ENCODE measurements around the gene CLP1. TPM values are rescaled to one million over a fixed set of nuclear protein-coding genes. Genes with fewer than 3 reads are reported as not detected.

CLP1 gene
- total RNA-seq, 2 experiments from 2014 or later = 21.8 to 24.2 TPM

DNA sequence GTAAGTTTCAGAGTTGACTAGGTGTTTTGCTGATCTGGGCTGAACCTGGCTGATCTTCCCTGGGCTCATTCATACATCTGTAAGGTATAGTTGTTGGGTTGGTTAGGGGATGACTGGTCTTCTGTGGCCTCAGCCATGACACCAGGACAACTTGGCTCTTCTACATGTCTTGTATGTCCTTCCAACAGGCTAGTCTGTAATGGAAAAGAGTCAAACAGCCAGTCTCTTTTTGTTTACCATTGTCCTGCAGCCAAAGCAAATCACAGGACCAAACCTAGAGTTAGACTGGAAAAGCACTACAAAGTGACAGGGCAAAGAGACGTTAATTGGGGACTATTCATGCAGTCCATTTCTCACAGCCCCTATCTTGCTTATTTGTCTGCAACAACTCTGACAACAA lies 42.3 kb upstream of the CLP1 start:
- no peaks in the 10 kb centered on the region for H3K4me1 ChIP-seq (ENCODE audit: insufficient read depth, low read length)
- no peak overlapping the region for H3K27ac ChIP-seq (ENCODE audit: low read depth in 1 of 2, low read length in 2 of 2)
- H3K36me3 Mint-ChIP-seq (ENCODE audit: low read depth) = no peaks in the 10 kb centered on the region
- CTCF ChIA-PET = no interaction called here
- peaks cover 4 to 5% of the 10 kb centered on the region in 2 experiments for H3K27me3 ChIP-seq (ENCODE audit: control insufficient read depth in 1 of 2, insufficient read depth in 2 of 2, low read length in 2 of 2)
- intact Hi-C loops (cut with DNase I, micrococcal nuclease) = no loop called here
- no peak overlapping the region for H3K27ac Mint-ChIP-seq
- peaks cover 0 to 14% of the 10 kb centered on the region in 2 experiments for H3K9me3 ChIP-seq (ENCODE audit: control insufficient read depth in 1 of 2, insufficient read depth in 1 of 2, low read length in 2 of 2)
- H3K27me3 Mint-ChIP-seq = peaks cover 10% of the 10 kb centered on the region
- no peaks in the 10 kb centered on the region for H3K9me3 Mint-ChIP-seq
- TF ChIP-seq, protein P1, sequence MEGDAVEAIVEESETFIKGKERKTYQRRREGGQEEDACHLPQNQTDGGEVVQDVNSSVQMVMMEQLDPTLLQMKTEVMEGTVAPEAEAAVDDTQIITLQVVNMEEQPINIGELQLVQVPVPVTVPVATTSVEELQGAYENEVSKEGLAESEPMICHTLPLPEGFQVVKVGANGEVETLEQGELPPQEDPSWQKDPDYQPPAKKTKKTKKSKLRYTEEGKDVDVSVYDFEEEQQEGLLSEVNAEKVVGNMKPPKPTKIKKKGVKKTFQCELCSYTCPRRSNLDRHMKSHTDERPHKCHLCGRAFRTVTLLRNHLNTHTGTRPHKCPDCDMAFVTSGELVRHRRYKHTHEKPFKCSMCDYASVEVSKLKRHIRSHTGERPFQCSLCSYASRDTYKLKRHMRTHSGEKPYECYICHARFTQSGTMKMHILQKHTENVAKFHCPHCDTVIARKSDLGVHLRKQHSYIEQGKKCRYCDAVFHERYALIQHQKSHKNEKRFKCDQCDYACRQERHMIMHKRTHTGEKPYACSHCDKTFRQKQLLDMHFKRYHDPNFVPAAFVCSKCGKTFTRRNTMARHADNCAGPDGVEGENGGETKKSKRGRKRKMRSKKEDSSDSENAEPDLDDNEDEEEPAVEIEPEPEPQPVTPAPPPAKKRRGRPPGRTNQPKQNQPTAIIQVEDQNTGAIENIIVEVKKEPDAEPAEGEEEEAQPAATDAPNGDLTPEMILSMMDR (IDR thresholded peaks at IDR 0.05) = no peak
- H3K36me3 ChIP-seq (ENCODE audit: insufficient read depth, low read length) = no peaks in the 10 kb centered on the region
- H3K4me1 Mint-ChIP-seq (ENCODE audit: low read depth) = no peaks in the 10 kb centered on the region
- no peak overlapping the region for H3K4me3 ChIP-seq (ENCODE audit: low read length)
- no peak for ATAC-seq (ENCODE audit: poor library complexity)
- no peak overlapping the region for H3K4me3 Mint-ChIP-seq
- DNase-seq = no peak
- POLR2A ChIA-PET = no interaction called here

DNA sequence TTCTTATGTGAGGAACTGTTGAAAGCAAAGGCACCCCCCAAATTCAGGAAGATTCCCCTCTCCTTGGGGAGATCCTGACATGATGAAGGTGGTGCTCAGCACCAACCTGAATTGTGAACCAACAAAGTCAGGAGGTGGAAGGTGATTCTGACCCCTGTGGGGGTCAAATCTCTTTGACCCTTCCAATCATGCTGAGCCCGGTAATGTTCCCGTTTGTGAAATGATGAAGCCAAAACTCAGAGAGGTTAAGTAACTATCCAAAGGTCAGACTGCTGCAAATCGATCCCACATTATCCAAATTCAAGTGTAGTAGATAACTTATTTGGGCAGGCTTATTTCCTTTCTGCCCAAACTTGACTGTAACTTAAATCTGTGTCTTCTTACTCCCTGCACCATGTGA lies 41.0 kb upstream of the CLP1 start:
- Histone ChIP-seq H3K4me1 (ENCODE audit: insufficient read depth, low read length) (no peaks in the 10 kb centered on the region), H3K27me3 (ENCODE audit: control insufficient read depth in 1 of 2, insufficient read depth in 2 of 2, low read length in 2 of 2) (peaks cover 4 to 5% of the 10 kb centered on the region in 2 experiments), H3K36me3 (ENCODE audit: insufficient read depth, low read length) (no peaks in the 10 kb centered on the region), H3K4me3 (ENCODE audit: low read length) (no peak overlapping the region), H3K27ac (ENCODE audit: low read depth in 1 of 2, low read length in 2 of 2) (no peak overlapping the region), H3K9me3 (ENCODE audit: control insufficient read depth in 1 of 2, insufficient read depth in 1 of 2, low read length in 2 of 2) (peaks cover 0 to 14% of the 10 kb centered on the region in 2 experiments)
- intact Hi-C loops (cut with DNase I, micrococcal nuclease) = no loop called here
- Mint-ChIP-seq H3K36me3 (ENCODE audit: low read depth) (no peaks in the 10 kb centered on the region), H3K4me3 (no peak overlapping the region), H3K9me3 (no peaks in the 10 kb centered on the region), H3K4me1 (ENCODE audit: low read depth) (no peaks in the 10 kb centered on the region), H3K27me3 (peaks cover 6% of the 10 kb centered on the region), H3K27ac (no peak overlapping the region)
- TF ChIP-seq, protein P1 (IDR thresholded peaks at IDR 0.05) = no peak
- no peak for ATAC-seq (ENCODE audit: poor library complexity)
- DNase-seq = no peak
- POLR2A ChIA-PET = no interaction called here
- CTCF ChIA-PET = no interaction called here

DNA sequence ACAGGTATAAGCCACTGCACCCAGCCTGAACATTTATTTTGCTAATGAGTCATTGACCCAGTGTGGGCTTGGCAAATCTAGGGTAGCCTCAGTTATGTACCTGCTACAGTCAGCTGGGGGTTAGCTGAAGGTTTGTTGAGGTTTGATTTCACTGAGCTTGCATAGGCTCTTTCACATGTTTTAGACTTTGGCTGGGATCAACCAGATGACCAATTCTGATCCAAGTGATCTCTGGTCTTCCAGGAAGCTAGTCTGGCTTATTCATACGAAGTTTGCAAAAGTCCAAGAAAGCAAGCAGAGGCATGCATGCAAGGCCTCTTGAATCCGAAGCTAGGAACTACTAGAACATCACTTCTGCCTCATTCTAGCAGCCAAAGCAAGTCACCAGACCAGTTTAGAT lies 39.1 kb upstream of the CLP1 start:
- DNase-seq (no peak), ATAC-seq (ENCODE audit: poor library complexity) (no peak)
- H3K4me1 Mint-ChIP-seq (ENCODE audit: low read depth) = no peaks in the 10 kb centered on the region
- H3K9me3 ChIP-seq (ENCODE audit: control insufficient read depth in 1 of 2, insufficient read depth in 1 of 2, low read length in 2 of 2) = peaks cover 6 to 14% of the 10 kb centered on the region in 2 experiments
- no peaks in the 10 kb centered on the region for H3K36me3 Mint-ChIP-seq (ENCODE audit: low read depth)
- no peaks in the 10 kb centered on the region for H3K4me1 ChIP-seq (ENCODE audit: insufficient read depth, low read length)
- no peak overlapping the region for H3K4me3 Mint-ChIP-seq
- no peaks in the 10 kb centered on the region for H3K36me3 ChIP-seq (ENCODE audit: insufficient read depth, low read length)
- no peak overlapping the region for H3K27ac ChIP-seq (ENCODE audit: low read depth in 1 of 2, low read length in 2 of 2)
- peaks cover 0 to 5% of the 10 kb centered on the region in 2 experiments for H3K27me3 ChIP-seq (ENCODE audit: control insufficient read depth in 1 of 2, insufficient read depth in 2 of 2, low read length in 2 of 2)
- ChIA-PET POLR2A (interaction anchor here (0.5 kb wide), 1 partner anchor 14 kb away, joined by 4 read pairs; no protein-coding TSS in a partner anchor), CTCF (no interaction called here)
- no peaks in the 10 kb centered on the region for H3K9me3 Mint-ChIP-seq
- no peak overlapping the region for H3K27ac Mint-ChIP-seq
- intact Hi-C loops (cut with DNase I, micrococcal nuclease) = no loop called here
- H3K4me3 ChIP-seq (ENCODE audit: low read length) = no peak overlapping the region
- H3K27me3 Mint-ChIP-seq = peaks cover 6% of the 10 kb centered on the region
- TF ChIP-seq, protein P1 (IDR thresholded peaks at IDR 0.05) = no peak
